Measurements from ENCODE around the gene GDF15.

DNA sequence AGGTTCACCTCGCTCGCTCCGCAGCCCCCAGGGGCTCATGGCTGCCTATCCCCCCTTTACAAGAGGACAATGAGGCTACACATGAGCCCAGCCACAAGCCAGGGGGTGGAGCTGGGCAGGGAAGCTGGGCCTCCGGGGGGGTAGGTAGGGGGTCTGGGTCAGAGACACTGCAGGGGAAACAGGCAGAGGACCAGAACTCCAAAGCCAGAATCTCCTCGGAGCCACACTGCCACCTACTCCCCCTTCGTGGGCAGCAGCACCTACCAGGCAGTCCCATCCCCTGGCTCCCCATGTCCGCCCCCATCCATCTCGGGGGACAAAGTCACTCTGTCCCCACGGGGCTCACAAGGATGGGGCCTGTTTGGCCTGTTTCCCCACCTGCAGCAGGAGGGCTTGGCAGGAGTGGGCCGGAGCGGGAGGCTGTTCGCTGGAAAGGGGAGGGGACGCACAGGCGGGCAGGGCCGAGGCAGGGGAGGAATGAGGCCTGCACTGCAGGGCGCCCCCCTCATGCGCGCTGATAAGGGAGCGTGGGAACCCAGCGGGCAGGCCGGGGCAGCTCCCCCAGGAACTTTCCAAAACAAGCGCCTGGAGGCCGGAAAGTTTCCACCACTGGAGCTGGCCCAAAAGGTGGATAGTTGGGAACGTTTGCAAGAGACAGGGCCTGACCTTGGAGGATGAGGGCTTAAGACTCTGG, 52.5 kb downstream of the GDF15 start:
- TF ChIP-seq POLR2AphosphoS5 (IDR thresholded peaks at IDR 0.05; ENCODE audit: borderline replicate concordance, low read depth, low read length): no peak
- no peak for TF ChIP-seq EZH2 (IDR thresholded peaks at IDR 0.05)
- no peak for TF ChIP-seq FOXP2 (optimal IDR thresholded peaks at IDR 0.05; ENCODE audit: control extremely low read depth, extremely low read length, insufficient read depth)
